DND-41 (cell line): ENCODE results near the gene MSRB3.

Source experiments
- ATAC-seq: fragments of 200-7000 bp; cut with Tn5 transposase; 3 replicates; pipeline ENCODE4 v1.9.1; 2021; ENCODE audit warnings: low read depth; ENCODE audit not compliant: insufficient read depth
- DNase-seq: peaks from one replicate; pipeline ENCODE4 v3.0.0-alpha.2; 2020
- H2AFZ ChIP-seq: 2 replicates; pipeline ENCODE4 v1.6.0; 2012; ENCODE audit warnings: low read depth, low read length
- H3K27ac ChIP-seq: 2 replicates; pipeline ENCODE4 v1.5.1; 2012; ENCODE audit warnings: low read length, inconsistent platforms
- H3K27me3 ChIP-seq: fragments of 200-600 bp; sonication (generic); 2 replicates; pipeline ENCODE4 v1.6.0; 2012; ENCODE audit warnings: low read length, mild to moderate bottlenecking, inconsistent platforms; ENCODE audit not compliant: insufficient read depth, poor library complexity
- H3K36me3 ChIP-seq: 2 replicates; pipeline ENCODE4 v1.5.1; 2012; ENCODE audit warnings: low read length, inconsistent platforms; ENCODE audit not compliant: insufficient read depth
- H3K4me1 ChIP-seq: 2 replicates; pipeline ENCODE4 v1.5.1; 2012; ENCODE audit warnings: mild to moderate bottlenecking, low read length; ENCODE audit not compliant: insufficient read depth
- H3K4me2 ChIP-seq: 2 replicates; pipeline ENCODE4 v1.6.0; 2012; ENCODE audit warnings: mild to moderate bottlenecking, moderate library complexity, low read length, inconsistent platforms; ENCODE audit not compliant: insufficient read depth
- H3K4me3 ChIP-seq, 2 experiments: fragments of 200-600 bp in 1 of 2; shearing (Covaris generic) in 1 of 2; 2 replicates each; pipeline ENCODE4 v1.5.1; 2012 to 2016; ENCODE audit warnings: inconsistent platforms in 2 of 2, low read length in 2 of 2, mild to moderate bottlenecking in 2 of 2, low read depth in 1 of 2, moderate library complexity in 1 of 2
- H3K79me2 ChIP-seq: 2 replicates; pipeline ENCODE4 v1.6.0; 2012; ENCODE audit warnings: low read length, inconsistent platforms; ENCODE audit not compliant: insufficient read depth
- H3K9ac ChIP-seq: 2 replicates; pipeline ENCODE4 v1.6.0; 2012; ENCODE audit warnings: low read depth, mild to moderate bottlenecking, inconsistent platforms, low read length, moderate library complexity
- H3K9me3 ChIP-seq: 2 replicates; pipeline ENCODE4 v1.5.1; 2012; ENCODE audit warnings: low read length, moderate library complexity, mild to moderate bottlenecking, inconsistent platforms; ENCODE audit not compliant: insufficient read depth, severe bottlenecking
- H4K20me1 ChIP-seq: 2 replicates; pipeline ENCODE4 v1.6.0; 2012; ENCODE audit warnings: low read length; ENCODE audit not compliant: insufficient read depth
- EZH2 ChIP-seq: IDR thresholded peaks from 3 replicates; pipeline ENCODE4 v1.6.1; 2012; ENCODE audit warnings: borderline replicate concordance, low read depth, mild to moderate bottlenecking, moderate library complexity, low read length, inconsistent platforms; ENCODE audit not compliant: severe bottlenecking
- TF ChIP-seq, protein P1 (sequence below): IDR thresholded peaks from 2 replicates; pipeline ENCODE4 v1.5.1; 2012; ENCODE audit warnings: borderline replicate concordance, low read length, moderate library complexity, mild to moderate bottlenecking; ENCODE audit not compliant: poor library complexity, severe bottlenecking; ENCODE audit errors: extremely low read depth

MSRB3 gene

DNA sequence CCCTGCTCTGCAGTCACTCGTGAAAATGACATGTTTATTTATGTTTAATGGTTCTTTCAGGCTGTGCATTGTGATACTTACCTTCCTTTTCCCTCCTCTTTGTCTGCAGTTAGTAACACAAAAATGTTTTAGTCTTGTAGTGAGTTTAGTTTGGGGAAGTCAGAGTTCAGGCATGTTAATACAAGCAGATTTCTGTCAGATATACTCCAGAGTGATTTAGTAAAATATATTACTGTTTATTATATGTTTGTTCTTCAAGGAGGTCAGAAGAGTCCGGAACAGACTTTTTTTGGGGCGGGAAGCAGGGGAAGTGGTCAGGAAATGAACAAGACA, 28.7 kb downstream of the MSRB3 start:
- no peak for TF ChIP-seq EZH2
- TF ChIP-seq, protein P1, sequence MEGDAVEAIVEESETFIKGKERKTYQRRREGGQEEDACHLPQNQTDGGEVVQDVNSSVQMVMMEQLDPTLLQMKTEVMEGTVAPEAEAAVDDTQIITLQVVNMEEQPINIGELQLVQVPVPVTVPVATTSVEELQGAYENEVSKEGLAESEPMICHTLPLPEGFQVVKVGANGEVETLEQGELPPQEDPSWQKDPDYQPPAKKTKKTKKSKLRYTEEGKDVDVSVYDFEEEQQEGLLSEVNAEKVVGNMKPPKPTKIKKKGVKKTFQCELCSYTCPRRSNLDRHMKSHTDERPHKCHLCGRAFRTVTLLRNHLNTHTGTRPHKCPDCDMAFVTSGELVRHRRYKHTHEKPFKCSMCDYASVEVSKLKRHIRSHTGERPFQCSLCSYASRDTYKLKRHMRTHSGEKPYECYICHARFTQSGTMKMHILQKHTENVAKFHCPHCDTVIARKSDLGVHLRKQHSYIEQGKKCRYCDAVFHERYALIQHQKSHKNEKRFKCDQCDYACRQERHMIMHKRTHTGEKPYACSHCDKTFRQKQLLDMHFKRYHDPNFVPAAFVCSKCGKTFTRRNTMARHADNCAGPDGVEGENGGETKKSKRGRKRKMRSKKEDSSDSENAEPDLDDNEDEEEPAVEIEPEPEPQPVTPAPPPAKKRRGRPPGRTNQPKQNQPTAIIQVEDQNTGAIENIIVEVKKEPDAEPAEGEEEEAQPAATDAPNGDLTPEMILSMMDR: no peak
- no peak overlapping the region for H3K9ac ChIP-seq
- H3K27me3 ChIP-seq: no peaks in the 10 kb centered on the region
- H3K27ac ChIP-seq: no peak overlapping the region
- H3K4me2 ChIP-seq: no peak overlapping the region
- no peaks in the 10 kb centered on the region; the same call in 1 of the 2 replicates for H3K4me1 ChIP-seq
- H3K9me3 ChIP-seq: no peaks in the 10 kb centered on the region
- no peak for ATAC-seq
- no peak overlapping the region for H2AFZ ChIP-seq
- H3K36me3 ChIP-seq: peaks cover 4% of the 10 kb centered on the region; the same call in 1 of the 2 replicates
- H3K4me3 ChIP-seq: no peak overlapping the region
- peaks cover 5% of the 10 kb centered on the region; the same call in 1 of the 2 replicates for H3K79me2 ChIP-seq
- H4K20me1 ChIP-seq: 0 out of 2 replicates have a peak, but pooled peaks cover 7% of the 10 kb centered on the region
- no peak for DNase-seq

DNA sequence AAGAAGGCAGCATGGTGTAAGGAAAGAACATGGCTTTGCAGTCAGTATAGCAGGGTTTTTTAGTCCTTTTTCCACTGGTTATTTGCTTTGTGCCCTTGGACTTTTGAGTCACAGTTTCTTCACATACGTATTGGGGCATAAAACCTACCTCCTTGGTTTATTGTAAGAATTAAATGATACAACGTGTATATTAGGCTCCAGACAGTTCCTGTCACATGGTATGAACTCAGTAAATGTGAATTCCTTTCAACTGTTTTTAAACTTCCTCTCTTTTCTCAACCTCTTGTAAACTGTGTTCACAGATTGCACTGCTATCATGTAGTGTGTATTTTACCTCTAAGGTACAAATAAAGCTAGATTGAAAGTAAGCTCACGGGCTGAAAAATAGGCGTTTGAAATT, 29.5 kb downstream of the MSRB3 start:
- Histone ChIP-seq H3K9ac (no peak overlapping the region), H3K79me2 (peaks cover 5% of the 10 kb centered on the region; the same call in 1 of the 2 replicates)

DNA sequence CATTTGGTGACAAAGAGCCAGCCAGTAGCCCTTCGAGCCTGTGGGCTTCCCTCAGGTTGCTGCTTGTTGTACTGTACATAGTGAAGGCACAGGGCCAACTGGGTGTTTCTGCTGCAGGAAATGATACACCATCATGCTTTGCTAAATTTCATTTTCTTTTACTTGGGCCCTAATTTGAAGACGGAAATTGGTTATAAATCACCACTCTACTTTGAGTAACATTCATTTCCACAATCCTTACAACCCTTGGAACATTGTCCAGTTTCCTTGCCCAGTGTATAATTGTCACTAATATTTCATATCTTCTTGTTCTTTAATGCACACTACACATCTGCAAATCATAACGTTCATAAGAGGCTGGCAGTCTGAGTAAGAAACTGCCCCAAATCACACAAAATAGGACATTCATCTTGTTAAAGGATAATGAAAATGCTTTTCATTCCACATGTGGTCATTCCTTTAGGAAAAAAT, 30.2 kb downstream of the MSRB3 start:
- H3K9ac ChIP-seq: no peak overlapping the region

More for the DNA sequence above, 29.5 kb downstream of the MSRB3 start:
- DNase-seq (no peak), ATAC-seq (no peak)
- H3K4me2 ChIP-seq: no peak overlapping the region
- no peak overlapping the region for H3K4me3 ChIP-seq
- TF ChIP-seq, protein P1: no peak
- no peak for TF ChIP-seq EZH2
- H3K9me3 ChIP-seq: no peaks in the 10 kb centered on the region
- H4K20me1 ChIP-seq: peaks cover 7% of the 10 kb centered on the region; the same call in 1 of the 2 replicates
- H3K36me3 ChIP-seq: peaks cover 4% of the 10 kb centered on the region; the same call in 1 of the 2 replicates
- no peak overlapping the region for H2AFZ ChIP-seq
- H3K27ac ChIP-seq: no peak overlapping the region
- H3K27me3 ChIP-seq: no peaks in the 10 kb centered on the region
- H3K4me1 ChIP-seq: no peaks in the 10 kb centered on the region; the same call in 1 of the 2 replicates

More for the DNA sequence above, 30.2 kb downstream of the MSRB3 start:
- H3K4me1 ChIP-seq: no peaks in the 10 kb centered on the region; the same call in 1 of the 2 replicates
- TF ChIP-seq EZH2: no peak
- TF ChIP-seq, protein P1: no peak
- ATAC-seq (no peak), DNase-seq (no peak)
- H2AFZ ChIP-seq: no peak overlapping the region
- H3K27me3 ChIP-seq: no peaks in the 10 kb centered on the region
- peaks cover 3% of the 10 kb centered on the region; the same call in 1 of the 2 replicates for H3K79me2 ChIP-seq
- no peaks in the 10 kb centered on the region for H3K9me3 ChIP-seq
- H3K27ac ChIP-seq: no peak overlapping the region
- H4K20me1 ChIP-seq: peaks cover 6% of the 10 kb centered on the region; the same call in 1 of the 2 replicates
- no peak overlapping the region for H3K4me3 ChIP-seq
- H3K4me2 ChIP-seq: no peak overlapping the region
- peaks cover 4% of the 10 kb centered on the region; the same call in 1 of the 2 replicates for H3K36me3 ChIP-seq
